Gastroesophageal sphincter (tissue), 4 donors: Measurements from ENCODE around the gene GPRASP2. TPM values are rescaled to one million over a fixed set of nuclear protein-coding genes. Genes with fewer than 3 reads are reported as not detected.

ENCODE experiments used
- ATAC-seq: fragments of 150-250 bp; one replicate; pipeline ENCODE4 v1.9.1; 2016; ENCODE audit warnings: mild to moderate bottlenecking, moderate library complexity
- H3K27ac ChIP-seq, 4 donors: fragments of 200-600 bp; sonication (generic) in 3 of 4; 1 replicate in 3 of 4; 2 replicates in 1 of 4; pipeline ENCODE4 v1.5.1; 2016 to 2019
- H3K27me3 ChIP-seq: fragments of 200-600 bp; sonication (generic); one replicate; pipeline ENCODE4 v1.5.1; 2019
- H3K36me3 ChIP-seq, 2 donors: fragments of 200-600 bp; sonication (generic); one replicate each; pipeline ENCODE4 v1.5.1; 2019; ENCODE audit warnings: control low read depth in 1 of 2
- H3K4me1 ChIP-seq, 3 donors: fragments of 200-600 bp; sonication (generic); 1 replicate in 2 of 3; 2 replicates in 1 of 3; pipeline ENCODE4 v1.5.1; 2016 to 2019; ENCODE audit warnings: control low read depth in 2 of 3
- H3K4me3 ChIP-seq, 2 donors: fragments of 200-600 bp; sonication (generic); one replicate each; pipeline ENCODE4 v1.5.1; 2019; ENCODE audit warnings: mild to moderate bottlenecking in 1 of 2, moderate library complexity in 1 of 2
- H3K9me3 ChIP-seq, 3 donors: fragments of 200-600 bp; sonication (generic); one replicate each; pipeline ENCODE4 v1.5.1; 2017 to 2019; ENCODE audit warnings: control low read depth in 2 of 3
- CTCF ChIP-seq, 4 experiments: fragments of 200-600 bp in 2 of 4; fragments of 450-650 bp in 2 of 4; sonication (generic) in 1 of 4; IDR thresholded peaks; one replicate each; pipeline ENCODE4 v1.5.1; 2017 to 2019; ENCODE audit warnings: antibody characterized with exemption in 4 of 4, mild to moderate bottlenecking in 2 of 4, moderate library complexity in 2 of 4
- EP300 ChIP-seq: sonication (generic); formaldehyde crosslinking; IDR thresholded peaks from one replicate; pipeline ENCODE4 v1.6.1; 2017; ENCODE audit warnings: antibody characterized with exemption, mild to moderate bottlenecking
- POLR2A ChIP-seq, 2 donors: fragments of 450-650 bp; IDR thresholded peaks; one replicate each; pipeline ENCODE4 v1.6.1; 2017; ENCODE audit warnings: antibody characterized with exemption in 2 of 2, mild to moderate bottlenecking in 2 of 2, moderate library complexity in 1 of 2
- POLR2AphosphoS5 ChIP-seq: sonication (generic); formaldehyde crosslinking; IDR thresholded peaks from one replicate; pipeline ENCODE4 v1.6.1; 2017; ENCODE audit warnings: antibody characterized with exemption
- WGBS, 2 donors: methylation state at CpG; one replicate each; pipeline ENCODE4 v1.1.5; 2018; ENCODE audit warnings: low coverage in 1 of 2; 5-methylcytosine and 5-hydroxymethylcytosine counted together
- total RNA-seq, 4 donors: library from RNA; depleted of rRNA; stranded (reverse); fragments of >200 nt; gene quantifications; one replicate each; pipeline ENCODE4 v1.1.0, GENCODE V29; 2016

Gene GPRASP2
- total RNA-seq, 4 donors from 2014 or later, result 12.6 to 14.3 (median 13.4) TPM

- 47 to 53% methylated on average over 4 to 5 of the region's 7 CpGs for WGBS, 2 donors
- no peak overlapping the region for H3K4me3 ChIP-seq
- TF ChIP-seq POLR2AphosphoS5 (no peak), CTCF (IDR thresholded peaks at IDR 0.05) (no peak), POLR2A (IDR thresholded peaks at IDR 0.05) (no peak), EP300 (no peak)
- no peaks in the 10 kb centered on the region for H3K36me3 ChIP-seq
- no peaks in the 10 kb centered on the region for H3K9me3 ChIP-seq
- ATAC-seq, result no peak
- H3K27ac ChIP-seq, result no peak overlapping the region
- no peaks in the 10 kb centered on the region for H3K27me3 ChIP-seq
- no peaks in the 10 kb centered on the region for H3K4me1 ChIP-seq
Observed at GRCh38 chrX:102739657-102740056, 27.4 kb downstream of the GPRASP2 start.

GRCh38 chrX:102744307-102744706 is 32.1 kb downstream of the GPRASP2 start:
- WGBS, 2 donors, result 63 to 92% methylated on average over 1 of the region's 1 CpG
- H3K27ac ChIP-seq, result no peak overlapping the region
- H3K4me1 ChIP-seq, result no peaks in the 10 kb centered on the region
- H3K4me3 ChIP-seq, result no peak overlapping the region
- ATAC-seq, result no peak
- no peaks in the 10 kb centered on the region for H3K9me3 ChIP-seq
- TF ChIP-seq EP300, result no peak
- TF ChIP-seq POLR2A (IDR thresholded peaks at IDR 0.05), result no peak
- TF ChIP-seq POLR2AphosphoS5, result no peak
- TF ChIP-seq CTCF (IDR thresholded peaks at IDR 0.05), result no peak
- H3K27me3 ChIP-seq, result no peaks in the 10 kb centered on the region
- no peaks in the 10 kb centered on the region for H3K36me3 ChIP-seq

- Histone ChIP-seq H3K9me3 (no peaks in the 10 kb centered on the region), H3K27ac (no peak overlapping the region), H3K4me3 (peak overlapping the region; percentile 33 to 59), H3K36me3 (no peaks in the 10 kb centered on the region), H3K4me1 (no peaks in the 10 kb centered on the region), H3K27me3 (no peaks in the 10 kb centered on the region)
- TF ChIP-seq EP300 (no peak), POLR2A (IDR thresholded peaks at IDR 0.05) (no peak), POLR2AphosphoS5 (no peak), CTCF (IDR thresholded peaks at IDR 0.05) (no peak)
- 40% methylated on average over 1 of the region's 14 CpGs; no CpG with 5 or more reads in 1 of the 2 donors for WGBS, 2 donors
- peak; percentile 22 for ATAC-seq
Observed at GRCh38 chrX:102745513-102745856, 33.2 kb downstream of the GPRASP2 start.

GRCh38 chrX:102745857-102746584 is 33.8 kb downstream of the GPRASP2 start:
- peak overlapping the region in 2 of 4 donors; percentile 2 to 47 for H3K27ac ChIP-seq
- peak overlapping the region; percentile 33 to 59 for H3K4me3 ChIP-seq
- WGBS, 2 donors, result no CpG with 5 or more reads among the region's 61 CpGs

GRCh38 chrX:102765217-102765616 is 53.0 kb downstream of the GPRASP2 start:
- WGBS, 2 donors, result 10 to 28% methylated on average over 1 to 2 of the region's 2 CpGs
- Histone ChIP-seq H3K27ac (peak overlapping the region in 2 of 4 donors; percentile 19 to 34), H3K36me3 (no peaks in the 10 kb centered on the region), H3K27me3 (no peaks in the 10 kb centered on the region), H3K9me3 (no peaks in the 10 kb centered on the region), H3K4me3 (no peak overlapping the region), H3K4me1 (peaks cover 0 to 9% (median 0%) of the 10 kb centered on the region in 3 donors)
- peak; percentile 51 for ATAC-seq
- TF ChIP-seq POLR2AphosphoS5, result no peak
- no peak for TF ChIP-seq EP300
- TF ChIP-seq CTCF (IDR thresholded peaks at IDR 0.05), result no peak
- no peak for TF ChIP-seq POLR2A (IDR thresholded peaks at IDR 0.05)

More at GRCh38 chrX:102745857-102746584, 33.8 kb downstream of the GPRASP2 start:
- no peaks in the 10 kb centered on the region for H3K9me3 ChIP-seq
- peak; percentile 65 for ATAC-seq
- no peaks in the 10 kb centered on the region for H3K27me3 ChIP-seq
- H3K4me1 ChIP-seq, result no peaks in the 10 kb centered on the region
- no peaks in the 10 kb centered on the region for H3K36me3 ChIP-seq
- TF ChIP-seq EP300 (no peak), POLR2A (IDR thresholded peaks at IDR 0.05) (no peak), POLR2AphosphoS5 (no peak)
